T1000 (cell line): Measurements from ENCODE around the gene CNOT6L.

Source experiments
- DNase-seq: peaks from one replicate; lab custom pipeline; 2025; ENCODE audit warnings: mixed read lengths; lab: John Stamatoyannopoulos, UW

The CNOT6L gene

DNA sequence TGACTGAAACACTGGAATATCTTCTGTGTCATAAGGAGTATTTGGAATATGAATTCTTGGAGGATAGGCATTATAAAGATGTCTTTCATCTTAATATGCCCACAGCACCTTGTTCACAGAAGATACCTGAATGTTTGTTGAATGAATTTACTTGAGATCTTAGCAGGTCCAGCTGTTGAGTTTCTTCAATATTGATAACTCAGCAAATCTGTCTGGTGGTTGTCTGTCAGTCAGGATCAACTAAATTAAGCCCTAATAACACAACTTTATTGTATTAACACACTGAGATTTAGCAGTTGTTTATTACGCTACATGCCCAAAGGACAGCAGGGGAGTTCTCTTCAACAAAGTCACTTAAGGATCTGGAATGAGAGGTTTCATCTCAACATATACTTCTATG, 106.5 kb downstream of the CNOT6L start:
- no peak for DNase-seq

DNA sequence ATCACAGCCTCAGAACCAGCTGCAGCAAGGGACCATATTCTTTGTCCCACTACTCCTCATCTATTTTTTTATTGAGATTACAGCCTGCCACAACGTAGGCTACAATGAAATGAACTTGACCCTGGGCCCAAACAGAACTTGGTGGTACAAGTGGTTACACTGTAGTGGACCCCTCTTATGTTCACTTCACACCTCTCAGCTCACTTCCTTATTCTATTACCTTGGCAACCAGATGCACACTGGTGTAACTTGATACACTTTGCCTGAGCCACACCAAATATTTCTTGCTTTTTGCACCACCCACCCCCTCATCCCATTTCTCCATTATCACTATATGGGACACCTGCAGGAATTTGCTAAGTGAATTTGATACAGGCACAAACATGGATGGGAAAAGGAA, 107.7 kb downstream of the CNOT6L start:
- DNase-seq = no peak

- no peak for DNase-seq
Observed at GRCh38 chr4:77710684-77711083, 108.5 kb downstream of the CNOT6L start.

DNA sequence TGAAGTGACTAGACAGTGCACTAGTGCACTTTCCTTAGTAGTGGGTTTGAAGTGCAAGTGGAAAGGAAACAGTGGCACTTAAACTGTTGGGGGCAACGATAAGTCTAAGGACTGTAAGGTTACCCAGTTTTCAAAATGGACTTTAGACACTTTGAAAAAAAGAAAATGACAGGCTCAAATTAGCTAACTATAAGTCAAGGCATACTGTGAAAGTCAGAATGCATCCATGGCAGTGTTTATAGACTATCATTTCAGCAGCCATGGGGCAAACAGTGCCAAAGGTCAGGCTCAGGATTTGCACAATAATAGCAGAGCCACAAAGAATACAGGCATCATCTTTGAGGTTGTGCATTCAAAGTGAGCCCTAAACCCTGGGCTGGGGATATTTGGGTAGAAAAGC, 109.1 kb downstream of the CNOT6L start:
- DNase-seq = no peak

DNA sequence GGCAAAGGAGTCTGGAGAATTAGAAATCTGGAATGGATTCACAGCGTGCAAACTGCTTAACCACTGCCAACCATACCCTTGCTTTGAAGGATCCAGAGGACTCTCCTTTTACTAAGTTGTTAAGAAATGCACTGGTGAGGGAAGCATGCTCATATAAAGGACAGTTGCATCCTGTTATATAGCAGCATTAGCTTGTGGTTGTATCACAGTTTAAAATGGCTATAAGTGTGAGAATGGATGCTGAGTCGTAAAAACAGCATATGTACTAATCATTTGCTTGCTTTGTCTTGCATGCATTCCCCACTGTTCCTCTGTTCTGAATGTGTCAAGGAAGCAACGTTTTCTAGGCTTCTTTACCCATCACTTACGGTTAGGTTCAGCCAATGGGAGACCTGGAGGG, 112.5 kb downstream of the CNOT6L start:
- no peak for DNase-seq

GRCh38 chr4:77703666-77704065, 115.5 kb downstream of the CNOT6L start:
- no peak for DNase-seq

DNA sequence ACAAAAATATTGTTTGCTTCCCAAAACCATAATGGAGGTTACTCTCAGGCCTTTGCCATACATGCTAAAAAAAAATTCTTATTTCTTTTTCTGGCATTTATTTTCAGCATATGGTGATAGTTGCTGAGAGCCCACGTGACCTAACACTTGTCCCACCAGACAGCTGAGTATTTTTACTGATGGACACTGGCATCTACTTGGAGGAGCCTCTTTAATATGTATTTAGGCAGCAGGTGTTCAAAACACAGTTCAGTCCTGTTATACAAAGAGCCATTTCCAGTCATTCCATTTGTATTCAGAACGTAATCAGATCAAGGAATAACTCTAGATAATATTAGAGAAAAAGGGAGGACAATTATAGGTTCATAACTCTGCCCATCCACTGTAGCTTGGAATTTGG, 118.0 kb downstream of the CNOT6L start:
- DNase-seq = no peak

DNA sequence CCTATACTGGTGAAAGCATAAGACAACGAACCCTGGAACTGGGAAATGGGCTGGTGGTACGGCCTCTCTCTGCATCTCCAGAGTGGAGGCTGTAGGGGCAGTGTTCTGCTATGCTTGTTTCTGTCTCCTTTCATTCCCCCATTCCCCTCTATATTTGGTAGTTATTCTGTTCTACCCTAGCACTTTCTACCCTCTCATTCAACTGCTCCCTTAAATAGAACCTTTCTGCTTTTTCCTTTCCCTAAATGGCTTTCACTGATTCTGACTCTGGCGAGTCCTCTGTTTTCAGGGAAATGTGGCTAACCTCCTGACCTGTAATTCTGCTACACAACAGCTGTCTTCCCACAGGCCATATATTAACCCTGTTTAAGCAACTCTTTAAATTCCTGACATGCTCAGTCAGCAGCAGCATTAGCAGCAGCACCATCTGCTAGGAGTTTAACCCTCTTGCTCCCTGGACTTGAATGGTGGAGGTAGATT, 119.4 kb downstream of the CNOT6L start:
- peak; percentile 18 for DNase-seq

GRCh38 chr4:77697860-77698590, 121.1 kb downstream of the CNOT6L start:
- DNase-seq = no peak

- peak; percentile 27 for DNase-seq
Observed at GRCh38 chr4:77695774-77696173, 123.4 kb downstream of the CNOT6L start.

DNA sequence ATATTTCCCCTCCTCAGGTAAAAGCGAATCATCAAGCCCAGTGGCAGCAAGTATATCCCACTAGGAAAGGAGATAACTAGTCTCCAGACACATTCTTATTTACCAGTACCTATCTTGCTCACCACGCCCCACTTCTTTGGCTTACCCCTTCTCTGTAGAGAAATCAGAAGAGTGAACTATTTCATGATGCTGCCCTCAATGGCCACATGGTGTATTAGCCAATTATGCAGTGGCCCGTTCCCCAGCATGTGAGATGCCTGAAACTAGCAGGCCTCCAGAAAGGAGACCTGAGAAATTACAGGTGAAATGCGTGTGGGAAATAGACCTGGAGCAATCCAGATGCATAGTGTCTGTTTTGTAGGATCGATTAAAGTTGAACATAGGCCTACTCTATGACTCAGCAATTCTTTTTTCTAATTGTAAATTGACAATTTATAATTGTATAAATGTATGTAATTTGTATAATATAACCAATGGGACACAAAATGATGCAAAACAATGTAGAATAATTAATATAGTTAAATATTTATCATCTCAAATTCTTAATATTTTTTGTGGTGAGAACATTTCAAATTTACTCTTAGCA, 126.2 kb downstream of the CNOT6L start:
- DNase-seq = no peak

DNA sequence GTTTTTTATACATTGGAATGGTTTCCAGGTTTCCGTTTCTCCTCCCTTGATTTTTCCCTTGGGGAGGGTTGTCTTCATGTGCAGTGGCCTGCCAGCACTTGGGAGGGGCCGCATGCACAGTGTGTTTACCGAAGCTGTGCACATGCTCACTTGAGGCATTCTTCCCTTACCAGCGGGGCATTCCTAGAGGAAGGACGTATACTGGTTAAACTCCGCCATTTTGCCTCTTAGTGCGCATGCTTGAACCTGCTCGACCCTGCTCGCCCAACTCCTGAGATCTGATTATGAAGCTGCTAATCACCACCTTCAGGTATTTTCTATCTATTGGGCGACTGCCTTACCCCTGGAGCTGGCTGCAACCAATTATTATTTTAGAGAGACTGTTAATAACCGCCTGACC, 137.4 kb downstream of the CNOT6L start:
- no peak for DNase-seq

GRCh38 chr4:77676842-77677241, 142.3 kb downstream of the CNOT6L start:
- DNase-seq = no peak

GRCh38 chr4:77671051-77671450, 148.1 kb downstream of the CNOT6L start:
- DNase-seq = no peak

GRCh38 chr4:77669946-77670590, 149.1 kb downstream of the CNOT6L start:
- DNase-seq = no peak

- DNase-seq = no peak
Observed at GRCh38 chr4:77665381-77666069, 153.6 kb downstream of the CNOT6L start.
